HG03558 (cell line): ENCODE results near the gene PGBD1.

Experiments used
- ATAC-seq: cut with Tn5 transposase; IDR thresholded peaks from one replicate; pipeline ENCODE4 v1.9.1; 2021; ENCODE audit warnings: moderate number of reproducible peaks; ENCODE audit not compliant: unreplicated experiment; ENCODE audit errors: extremely low read depth

The PGBD1 gene

GRCh38 chr6:28281288-28282064 lies at the start of gene PGBD1:
Gene PGBD1, plus strand, starts transcription at chr6:28281572. Its CDS starts 2,242 bp downstream, at chr6:28283814.
- peak; percentile 65 for ATAC-seq

GRCh38 chr6:28232785-28233184 lies 48.6 kb upstream of the PGBD1 start:
- no peak for ATAC-seq

GRCh38 chr6:28235912-28236452 lies 45.4 kb upstream of the PGBD1 start:
- ATAC-seq: no peak

GRCh38 chr6:28239636-28240035 lies 41.7 kb upstream of the PGBD1 start:
- no peak for ATAC-seq

- ATAC-seq: no peak
Observed at GRCh38 chr6:28240471-28240870, 40.9 kb upstream of the PGBD1 start.

- no peak for ATAC-seq
Observed at GRCh38 chr6:28243946-28244345, 37.4 kb upstream of the PGBD1 start.

GRCh38 chr6:28245206-28245941 lies 36.0 kb upstream of the PGBD1 start:
- no peak for ATAC-seq

GRCh38 chr6:28248916-28249315 lies 32.5 kb upstream of the PGBD1 start:
- ATAC-seq: no peak

GRCh38 chr6:28250747-28251146 lies 30.6 kb upstream of the PGBD1 start:
- ATAC-seq: no peak

- ATAC-seq: no peak
Observed at GRCh38 chr6:28251661-28252008, 29.7 kb upstream of the PGBD1 start.

- no peak for ATAC-seq
Observed at GRCh38 chr6:28252009-28252975, 29.1 kb upstream of the PGBD1 start, which contains the start of gene ZKSCAN4. Gene ZKSCAN4, minus strand, starts transcription at chr6:28252269. Its CDS starts 289 bp downstream, at chr6:28251980.

GRCh38 chr6:28254121-28254519 lies 27.3 kb upstream of the PGBD1 start:
- ATAC-seq: no peak

GRCh38 chr6:28257042-28257441 lies 24.3 kb upstream of the PGBD1 start:
- no peak for ATAC-seq

- ATAC-seq: no peak
Observed at GRCh38 chr6:28258877-28259777, 22.2 kb upstream of the PGBD1 start, which contains the start of gene NKAPL. Gene NKAPL, plus strand, starts transcription at chr6:28259297. Its CDS starts 75 bp downstream, at chr6:28259372.

- no peak for ATAC-seq
Observed at GRCh38 chr6:28263922-28264321, 17.4 kb upstream of the PGBD1 start.

GRCh38 chr6:28264834-28265401 lies 16.5 kb upstream of the PGBD1 start:
- no peak for ATAC-seq

- no peak for ATAC-seq
Observed at GRCh38 chr6:28266563-28266961, 14.8 kb upstream of the PGBD1 start.

GRCh38 chr6:28266962-28267694 lies 14.2 kb upstream of the PGBD1 start, which contains the start of gene ZSCAN26:
Gene ZSCAN26, plus strand, starts transcription at chr6:28267143. Its CDS starts 4,777 bp downstream, at chr6:28271920.
- ATAC-seq: peak; percentile 74
